ENCODE results near the gene DGKB.

- TF ChIP-seq POLR2A (IDR thresholded peaks at IDR 0.05; ENCODE audit: low read depth, low read length) (no peak), POLR2AphosphoS5 (IDR thresholded peaks at IDR 0.05; ENCODE audit: low read depth, low read length) (no peak), TAF1 (IDR thresholded peaks at IDR 0.05; ENCODE audit: low read depth, low read length) (no peak), PAX5 (IDR thresholded peaks at IDR 0.05; ENCODE audit: insufficient read depth, low read length, severe bottlenecking) (no peak), POU2F2 (IDR thresholded peaks at IDR 0.05; ENCODE audit: low read depth, low read length) (no peak), SPI1 (IDR thresholded peaks at IDR 0.05; ENCODE audit: low read depth, low read length) (no peak)
These were observed 551.4 kb downstream of the DGKB start for GRCh38 chr7:14351167-14351566.
